OCI-LY1 (cell line): ENCODE measurements around the gene ABR.

Experiments
- H2AFZ ChIP-seq: fragments of 200-600 bp; sonication (generic), shearing (Covaris generic); 2 replicates; pipeline ENCODE4 v1.6.0; 2014; ENCODE audit warnings: antibody characterized with exemption, mild to moderate bottlenecking, low read length
- H3F3A ChIP-seq: fragments of 200-600 bp; sonication (generic), shearing (Covaris generic); 2 replicates; pipeline ENCODE4 v1.6.0; 2014; ENCODE audit warnings: mild to moderate bottlenecking, antibody characterized with exemption, low read length, moderate library complexity; ENCODE audit not compliant: insufficient read depth
- H3K27ac ChIP-seq: fragments of 200-600 bp; sonication (generic); 2 replicates; pipeline ENCODE4 v1.5.1; 2014; ENCODE audit warnings: low read length, mixed run types, mild to moderate bottlenecking, low read depth; ENCODE audit not compliant: poor library complexity, severe bottlenecking
- H3K27me3 ChIP-seq: fragments of 200-600 bp; sonication (generic); 2 replicates; pipeline ENCODE4 v1.6.0; 2014; ENCODE audit warnings: antibody characterized with exemption, mild to moderate bottlenecking, low read length, moderate library complexity; ENCODE audit not compliant: insufficient read depth
- H3K36me3 ChIP-seq: fragments of 200-600 bp; sonication (generic); 2 replicates; pipeline ENCODE4 v1.6.1; 2014; ENCODE audit warnings: mild to moderate bottlenecking, antibody characterized with exemption, low read length, moderate library complexity, mixed read lengths; ENCODE audit not compliant: insufficient read depth
- H3K4me1 ChIP-seq: fragments of 200-600 bp; sonication (generic); 2 replicates; pipeline ENCODE4 v1.5.1; 2014; ENCODE audit warnings: mild to moderate bottlenecking, low read length, moderate library complexity; ENCODE audit not compliant: insufficient read depth, severe bottlenecking
- H3K4me2 ChIP-seq: fragments of 200-600 bp; sonication (generic), shearing (Covaris generic); 2 replicates; pipeline ENCODE4 v1.6.1; 2014; ENCODE audit warnings: low read length
- H3K4me3 ChIP-seq: fragments of 200-600 bp; sonication (generic); 2 replicates; pipeline ENCODE4 v1.5.1; 2014; ENCODE audit warnings: low read length, low read depth, mild to moderate bottlenecking, mixed read lengths; ENCODE audit not compliant: poor library complexity, severe bottlenecking
- H3K79me2 ChIP-seq: fragments of 200-600 bp; shearing (Covaris generic); 2 replicates; pipeline ENCODE4 v1.6.1; 2016; ENCODE audit warnings: mixed run types, low read length, mixed read lengths; ENCODE audit not compliant: insufficient read depth
- H3K9ac ChIP-seq: fragments of 200-600 bp; sonication (generic), shearing (Covaris generic); 2 replicates; pipeline ENCODE4 v1.6.1; 2014; ENCODE audit warnings: mild to moderate bottlenecking, low read length, mixed read lengths
- H3K9me2 ChIP-seq: fragments of 200-600 bp; sonication (generic), shearing (Covaris generic); 2 replicates; pipeline ENCODE4 v1.6.1; 2014; ENCODE audit warnings: low read depth, mild to moderate bottlenecking, low read length, mixed read lengths
- H3K9me3 ChIP-seq: fragments of 200-600 bp; shearing (Covaris generic); 2 replicates; pipeline ENCODE4 v1.6.1; 2014; ENCODE audit warnings: low read length, mixed read lengths
- H4K20me1 ChIP-seq: fragments of 200-600 bp; sonication (generic), shearing (Covaris generic); 2 replicates; pipeline ENCODE4 v1.6.0; 2016; ENCODE audit warnings: mild to moderate bottlenecking, low read length; ENCODE audit not compliant: insufficient read depth
- CTCF ChIP-seq: fragments of 200-600 bp; sonication (generic), shearing (Covaris generic); IDR thresholded peaks from 2 replicates; pipeline ENCODE4 v1.5.1; 2017; ENCODE audit warnings: mild to moderate bottlenecking, antibody characterized with exemption, low read length, moderate library complexity, mixed read lengths
- EZH2 ChIP-seq: fragments of 200-600 bp; sonication (generic), shearing (Covaris generic); IDR thresholded peaks from 2 replicates; pipeline ENCODE4 v1.8.0; 2017; ENCODE audit warnings: borderline replicate concordance, mixed run types, mild to moderate bottlenecking, antibody characterized with exemption, low read length, moderate library complexity, mixed read lengths

ABR gene

DNA sequence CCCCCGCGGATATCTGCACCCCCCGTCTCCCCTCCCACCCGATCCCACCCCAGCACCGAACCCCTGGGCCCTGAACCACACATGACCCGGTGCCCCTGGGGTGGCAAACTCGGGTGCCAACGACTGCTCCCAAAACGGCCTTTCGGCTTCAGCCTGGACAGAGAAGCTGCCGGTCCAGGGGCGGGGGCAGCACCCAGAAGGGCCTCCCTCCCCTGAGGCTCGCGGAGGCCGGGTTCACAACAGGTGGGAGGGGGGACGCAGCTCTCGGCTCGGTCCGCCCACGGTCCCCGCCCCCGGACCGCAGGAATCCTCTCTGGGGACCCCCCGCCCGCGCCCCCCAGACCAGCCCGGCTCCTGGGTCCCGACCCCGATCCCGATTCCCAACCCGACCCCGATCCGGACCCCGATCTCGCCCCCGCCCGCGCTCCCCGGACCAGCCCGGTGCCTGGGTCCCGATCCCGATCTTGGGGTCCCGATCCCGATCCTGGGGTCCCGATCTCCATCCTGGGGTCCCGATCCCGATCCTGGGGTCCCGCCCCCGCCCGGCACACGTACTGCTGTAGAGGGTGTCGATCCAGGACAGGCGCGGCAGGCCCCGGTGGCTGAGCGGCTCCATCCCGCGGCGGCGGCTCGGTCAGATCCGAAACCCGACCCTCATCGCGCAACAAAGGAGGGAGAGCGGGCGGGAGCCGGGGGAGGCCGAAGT is 516 bp downstream of the ABR start:
- peaks cover 53% of the 10 kb centered on the region for H3K4me1 ChIP-seq
- no peaks in the 10 kb centered on the region for H3K9me3 ChIP-seq
- peak overlapping the region; percentile 83 for H3K9ac ChIP-seq
- H3F3A ChIP-seq = no peaks in the 10 kb centered on the region
- H4K20me1 ChIP-seq = no peaks in the 10 kb centered on the region
- H3K4me3 ChIP-seq = peak overlapping the region; percentile 88
- no peak for TF ChIP-seq EZH2
- TF ChIP-seq CTCF = no peak
- no peak overlapping the region for H3K27ac ChIP-seq
- no peaks in the 10 kb centered on the region for H3K79me2 ChIP-seq
- no peak overlapping the region for H2AFZ ChIP-seq
- H3K27me3 ChIP-seq = no peaks in the 10 kb centered on the region
- no peaks in the 10 kb centered on the region for H3K36me3 ChIP-seq
- peak overlapping the region; percentile 91 for H3K4me2 ChIP-seq
- H3K9me2 ChIP-seq = no peaks in the 10 kb centered on the region

GRCh38 chr17:1177016-1177700 is 2.6 kb downstream of the ABR start:
- peaks cover 10% of the 10 kb centered on the region; the same call in 1 of the 2 replicates for H3K79me2 ChIP-seq

GRCh38 chr17:1174263-1174880 is 5.4 kb downstream of the ABR start:
- Histone ChIP-seq H3K36me3 (no peaks in the 10 kb centered on the region), H3K27me3 (no peaks in the 10 kb centered on the region)
- TF ChIP-seq CTCF = no peak

More at GRCh38 chr17:1177016-1177700, 2.6 kb downstream of the ABR start:
- no peak for TF ChIP-seq EZH2
- TF ChIP-seq CTCF = no peak
- H3K4me1 ChIP-seq = peaks cover 32% of the 10 kb centered on the region
- no peaks in the 10 kb centered on the region for H3K27me3 ChIP-seq
- H3K9me3 ChIP-seq = no peaks in the 10 kb centered on the region
- H2AFZ ChIP-seq = no peak overlapping the region
- H4K20me1 ChIP-seq = no peaks in the 10 kb centered on the region
- H3K36me3 ChIP-seq = no peaks in the 10 kb centered on the region
- no peak overlapping the region for H3K4me2 ChIP-seq
- H3K9ac ChIP-seq = no peak overlapping the region
- no peak overlapping the region for H3K27ac ChIP-seq
- no peaks in the 10 kb centered on the region for H3F3A ChIP-seq
- no peaks in the 10 kb centered on the region for H3K9me2 ChIP-seq
- H3K4me3 ChIP-seq = no peak overlapping the region

More at GRCh38 chr17:1174263-1174880, 5.4 kb downstream of the ABR start:
- no peaks in the 10 kb centered on the region for H4K20me1 ChIP-seq
- no peaks in the 10 kb centered on the region for H3F3A ChIP-seq
- no peak overlapping the region for H3K4me3 ChIP-seq
- H3K9me3 ChIP-seq = no peaks in the 10 kb centered on the region
- no peaks in the 10 kb centered on the region for H3K9me2 ChIP-seq
- no peak overlapping the region for H3K9ac ChIP-seq
- peaks cover 14% of the 10 kb centered on the region; the same call in 1 of the 2 replicates for H3K79me2 ChIP-seq
- H3K27ac ChIP-seq = no peak overlapping the region
- H2AFZ ChIP-seq = no peak overlapping the region
- H3K4me1 ChIP-seq = peaks cover 9% of the 10 kb centered on the region
- no peak overlapping the region for H3K4me2 ChIP-seq
